ELR (cell line): ENCODE data around the gene VPS9D1.
A peak's percentile ranks its signal among the peaks of the same experiment; 100 is the strongest.
"Not testable (repeated sequence)": the region's sequence is repeated elsewhere in the genome, so short reads cannot be mapped to it uniquely, and the experiment has no call there.

Experiments used
- DNase-seq: peaks from one replicate; pipeline ENCODE4 v3.0.0-alpha.2; 2015; ENCODE audit warnings: low read depth

Gene VPS9D1

GRCh38 chr16:89709716-89710432 lies 10.8 kb downstream of the VPS9D1 start:
- DNase-seq: no peak

GRCh38 chr16:89709166-89709565 lies 11.5 kb downstream of the VPS9D1 start:
- no peak for DNase-seq

GRCh38 chr16:89708481-89708931 lies 12.2 kb downstream of the VPS9D1 start:
- no peak for DNase-seq

- no peak for DNase-seq
These were observed 13.0 kb downstream of the VPS9D1 start for GRCh38 chr16:89707695-89708094.

- no peak for DNase-seq
These were observed 14.0 kb downstream of the VPS9D1 start for GRCh38 chr16:89706518-89707260.

GRCh38 chr16:89705006-89705405 lies 15.7 kb downstream of the VPS9D1 start:
- no peak for DNase-seq

- no peak for DNase-seq
These were observed 16.4 kb downstream of the VPS9D1 start for GRCh38 chr16:89704281-89704680.

- DNase-seq: peak; percentile 88
These were observed 19.0 kb downstream of the VPS9D1 start, which contains the start of gene SPATA2L for GRCh38 chr16:89701425-89702406. SPATA2L (minus strand) TSS chr16:89701705; CDS start chr16:89701232, 473 bp downstream.

- peak; percentile 68 for DNase-seq
These were observed 19.9 kb downstream of the VPS9D1 start for GRCh38 chr16:89700649-89701424.

GRCh38 chr16:89700100-89700648 lies 20.5 kb downstream of the VPS9D1 start:
- peak; percentile 100 for DNase-seq

- DNase-seq: not testable (repeated sequence)
These were observed 21.0 kb downstream of the VPS9D1 start for GRCh38 chr16:89699629-89700099.

- not testable (repeated sequence) for DNase-seq
These were observed 22.0 kb downstream of the VPS9D1 start for GRCh38 chr16:89698717-89699116.

GRCh38 chr16:89697616-89698331 lies 22.9 kb downstream of the VPS9D1 start:
- no peak for DNase-seq

- DNase-seq: no peak
These were observed 23.5 kb downstream of the VPS9D1 start for GRCh38 chr16:89697161-89697615.

- DNase-seq: no peak
These were observed 24.0 kb downstream of the VPS9D1 start for GRCh38 chr16:89696670-89697128.

GRCh38 chr16:89695875-89696669 lies 24.6 kb downstream of the VPS9D1 start:
- DNase-seq: no peak

- DNase-seq: no peak
These were observed 25.4 kb downstream of the VPS9D1 start for GRCh38 chr16:89695086-89695874.

- not testable (repeated sequence) for DNase-seq
These were observed 26.0 kb downstream of the VPS9D1 start for GRCh38 chr16:89694784-89695085.
